HG02870 (cell line): ENCODE results near the gene ZNF793.

ENCODE experiments used
- ATAC-seq: cut with Tn5 transposase; IDR thresholded peaks from one replicate; pipeline ENCODE4 v1.9.1; 2021; ENCODE audit warnings: mild to moderate bottlenecking, moderate library complexity; ENCODE audit not compliant: unreplicated experiment

Gene ZNF793

DNA sequence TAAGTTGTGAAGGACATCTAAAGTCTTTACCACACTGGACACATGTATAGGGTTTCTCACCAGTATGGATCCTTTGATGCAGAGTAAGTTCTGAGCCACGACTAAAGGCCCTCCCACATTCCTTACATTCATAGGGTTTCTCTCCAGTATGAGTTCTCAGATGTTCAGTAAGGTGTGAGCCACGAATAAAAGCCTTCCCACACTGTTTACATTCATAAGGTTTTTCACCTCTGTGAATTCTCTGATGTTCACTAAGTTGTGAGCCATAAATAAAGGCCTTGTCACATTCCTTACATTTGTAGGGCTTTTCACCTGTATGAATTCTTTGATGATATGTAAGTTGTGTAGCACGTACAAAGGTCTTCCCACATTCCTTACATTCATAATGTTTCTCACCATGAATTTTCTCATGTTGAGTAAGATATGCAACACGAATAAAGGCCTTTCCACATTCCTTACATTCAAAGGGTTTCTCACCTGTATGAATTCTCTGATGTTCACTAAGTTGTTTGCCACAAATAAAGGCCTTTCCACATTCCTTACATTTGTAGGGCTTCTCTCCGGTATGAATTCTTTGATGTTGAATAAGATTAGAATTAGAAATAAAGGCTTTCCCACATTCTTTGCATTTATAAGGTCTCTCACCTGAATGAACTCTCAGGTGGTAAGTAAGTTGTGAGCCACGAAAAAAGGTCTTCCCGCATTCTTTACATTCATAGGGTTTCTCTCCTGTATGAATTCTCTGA lies 58.1 kb downstream of the ZNF793 start:
- no peak for ATAC-seq

- no peak for ATAC-seq
Measured at GRCh38 chr19:37565370-37565669, 58.6 kb downstream of the ZNF793 start.

- no peak for ATAC-seq
Measured at GRCh38 chr19:37572203-37572602, 65.5 kb downstream of the ZNF793 start.

DNA sequence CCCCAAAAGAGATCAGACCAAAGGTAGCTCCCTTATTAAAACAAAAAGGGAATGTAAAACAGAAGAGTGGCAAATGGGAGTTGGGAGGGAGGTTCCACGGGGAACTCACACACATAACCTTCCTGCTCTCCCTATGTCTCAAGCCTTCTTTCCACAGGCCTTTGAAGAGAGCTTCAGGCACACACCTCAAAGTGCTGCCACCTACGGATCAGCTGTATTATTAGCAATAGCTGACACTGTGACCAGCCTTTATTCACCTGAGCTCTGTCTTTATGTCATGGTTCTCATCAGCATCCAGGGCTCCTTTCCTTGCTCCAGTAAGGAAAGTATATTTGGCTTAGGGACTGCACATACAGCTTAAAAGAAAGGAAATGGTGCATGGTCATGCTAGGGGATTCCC lies 76.6 kb downstream of the ZNF793 start:
- no peak for ATAC-seq
